ENCODE measurements around the gene KLF12. TPM values are rescaled to one million over a fixed set of nuclear protein-coding genes. Genes with fewer than 3 reads are reported as not detected.

KLF12 gene
- total and polyA plus RNA-seq, 2 donors (not counting 3 experiments of a cell fraction or from before 2014, with no cell fraction given) = 16.0 to 25.9 TPM

DNA sequence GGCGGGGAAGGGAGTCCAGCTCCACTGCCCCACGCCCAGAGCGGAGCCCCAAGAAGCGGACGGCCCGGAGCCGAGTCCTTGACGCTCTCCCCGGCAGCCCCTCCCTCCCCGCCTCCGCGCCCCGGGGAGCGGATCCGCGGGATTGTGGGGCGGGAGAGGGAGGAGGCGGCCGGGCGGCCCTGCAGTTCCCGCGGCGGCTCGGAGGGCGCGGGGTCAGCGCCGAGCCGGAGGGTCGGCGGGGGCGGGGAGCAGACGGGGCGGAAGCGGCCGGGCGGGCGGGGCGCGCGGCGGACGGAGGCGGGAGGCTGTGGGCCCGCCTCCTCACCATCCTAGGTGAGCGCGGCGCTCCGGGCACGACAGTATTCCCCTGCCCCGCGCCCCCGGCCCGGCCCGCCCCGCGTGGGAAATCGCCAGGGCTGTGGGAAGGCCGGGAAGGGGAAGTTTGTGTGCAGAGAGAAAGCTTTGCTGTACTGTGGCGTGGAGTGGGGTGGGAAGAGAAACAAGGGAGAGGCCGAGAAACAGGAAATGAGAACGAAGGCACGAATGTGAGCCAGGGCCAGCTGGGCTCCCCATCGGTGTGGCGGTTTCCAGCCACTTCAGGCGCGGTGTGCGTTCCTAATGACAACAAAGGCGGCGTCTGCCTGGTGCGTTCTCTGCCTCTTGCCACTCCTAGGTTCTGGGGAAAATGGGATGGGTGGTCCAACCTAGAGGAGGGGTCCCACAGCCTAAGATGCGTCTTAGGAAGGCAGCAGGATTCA is 1.3 kb upstream of the KLF12 start:
- ChIA-PET CTCF (interaction anchor here (0.7 to 12.0 kb wide), 7 partner anchors 20 to 1084 kb away, joined by 3 to 76 read pairs (median 3); no protein-coding TSS in a partner anchor), POLR2A (no interaction called here)
- Histone ChIP-seq H3K4me2 (ENCODE audit: insufficient read depth, low read length) (peak overlapping the region; percentile 83), H4K20me1 (replicated peaks; ENCODE audit: control insufficient read depth, extremely low read depth, insufficient read depth, low read length) (peaks cover 2% of the 10 kb centered on the region), H3K9ac (replicated peaks; ENCODE audit: extremely low read depth, insufficient read depth, low read length) (peak overlapping the region; percentile 76), H3K27ac (ENCODE audit: insufficient read depth, low read depth, low read length) (peak overlapping the region; percentile 77), H3K9me1 (replicated peaks; ENCODE audit: control insufficient read depth, extremely low read depth, insufficient read depth, low read length) (no peaks in the 10 kb centered on the region), H3K27me3 (ENCODE audit: control insufficient read depth in 2 of 2, insufficient read depth in 2 of 2, low read length in 2 of 2) (no peaks in the 10 kb centered on the region), H3K4me3 (replicated peaks in 1 of 3; ENCODE audit: insufficient read depth in 1 of 3, low read depth in 1 of 3, low read length in 3 of 3) (peak overlapping the region; percentile 62 to 84 (median 74)), H3K36me3 (ENCODE audit: control insufficient read depth in 2 of 2, extremely low read depth in 1 of 2, insufficient read depth in 2 of 2, low read length in 2 of 2) (no peaks in the 10 kb centered on the region), H3K79me2 (ENCODE audit: control insufficient read depth, insufficient read depth, low read length) (peaks cover 34% of the 10 kb centered on the region), H3K4me1 (ENCODE audit: control insufficient read depth, extremely low read depth, insufficient read depth, low read length) (peaks cover 15% of the 10 kb centered on the region), H3K9me3 (replicated peaks; ENCODE audit: control insufficient read depth, insufficient read depth, low read length) (no peaks in the 10 kb centered on the region), H2AFZ (ENCODE audit: low read depth, low read length) (peak overlapping the region; percentile 64)
- dilution Hi-C loops (cut with MboI; ENCODE audit: extremely low pct_ligation_motif_present, low sequenced_read_pairs) (no loop called here), intact Hi-C loops (cut with micrococcal nuclease) (loop anchor here (1.0 to 10.0 kb wide), 8 partner anchors 108 to 1223 kb away; no protein-coding TSS in a partner anchor)
- TF ChIP-seq EZH2 (IDR thresholded peaks at IDR 0.05; ENCODE audit: borderline replicate concordance, low read depth, low read length, severe bottlenecking) (no peak), POLR2AphosphoS5 (IDR thresholded peaks at IDR 0.05; ENCODE audit: insufficient read depth, low read depth, low read length) (peak; percentile 41), POLR2A (IDR thresholded peaks at IDR 0.05; ENCODE audit: low read depth, low read length) (peak; percentile 25)
- FAIRE-seq (peak; percentile 75), DNase-seq (ENCODE audit: low read depth, low spot score) (peak; percentile 68)
- BruUV-seq (replicated peaks) = no TSS peak

GRCh38 chr13:74134777-74135325 is 647 bp upstream of the KLF12 start:
- Histone ChIP-seq H3K9ac (replicated peaks; ENCODE audit: extremely low read depth, insufficient read depth, low read length) (peak overlapping the region; percentile 76), H3K9me3 (replicated peaks; ENCODE audit: control insufficient read depth, insufficient read depth, low read length) (no peaks in the 10 kb centered on the region), H2AFZ (ENCODE audit: low read depth, low read length) (peak overlapping the region; percentile 73), H3K9me1 (replicated peaks; ENCODE audit: control insufficient read depth, extremely low read depth, insufficient read depth, low read length) (no peaks in the 10 kb centered on the region), H3K36me3 (ENCODE audit: control insufficient read depth in 2 of 2, extremely low read depth in 1 of 2, insufficient read depth in 2 of 2, low read length in 2 of 2) (no peaks in the 10 kb centered on the region), H3K79me2 (ENCODE audit: control insufficient read depth, insufficient read depth, low read length) (peaks cover 40% of the 10 kb centered on the region), H3K4me1 (ENCODE audit: control insufficient read depth, extremely low read depth, insufficient read depth, low read length) (peaks cover 20% of the 10 kb centered on the region), H3K4me2 (ENCODE audit: insufficient read depth, low read length) (peak overlapping the region; percentile 60), H3K27me3 (ENCODE audit: control insufficient read depth in 2 of 2, insufficient read depth in 2 of 2, low read length in 2 of 2) (no peaks in the 10 kb centered on the region), H3K4me3 (replicated peaks in 1 of 3; ENCODE audit: insufficient read depth in 1 of 3, low read depth in 1 of 3, low read length in 3 of 3) (peak overlapping the region; percentile 62 to 84 (median 74)), H4K20me1 (replicated peaks; ENCODE audit: control insufficient read depth, extremely low read depth, insufficient read depth, low read length) (peaks cover 2% of the 10 kb centered on the region), H3K27ac (ENCODE audit: insufficient read depth, low read depth, low read length) (peak overlapping the region; percentile 77)
- BruUV-seq (replicated peaks) = no TSS peak
- POLR2A ChIA-PET = no interaction called here
- intact Hi-C loops (cut with micrococcal nuclease) (loop anchor here (1.0 to 10.0 kb wide), 12 partner anchors 58 to 1223 kb away; no protein-coding TSS in a partner anchor), dilution Hi-C loops (cut with MboI; ENCODE audit: extremely low pct_ligation_motif_present, low sequenced_read_pairs) (no loop called here)
- peak; percentile 43 for TF ChIP-seq POLR2AphosphoS5 (IDR thresholded peaks at IDR 0.05; ENCODE audit: insufficient read depth, low read depth, low read length)
- TF ChIP-seq POLR2A (IDR thresholded peaks at IDR 0.05; ENCODE audit: low read depth, low read length) = no peak
- TF ChIP-seq MYC (IDR thresholded peaks at IDR 0.05; ENCODE audit: low read depth, low read length) = no peak
- TF ChIP-seq, protein P1, sequence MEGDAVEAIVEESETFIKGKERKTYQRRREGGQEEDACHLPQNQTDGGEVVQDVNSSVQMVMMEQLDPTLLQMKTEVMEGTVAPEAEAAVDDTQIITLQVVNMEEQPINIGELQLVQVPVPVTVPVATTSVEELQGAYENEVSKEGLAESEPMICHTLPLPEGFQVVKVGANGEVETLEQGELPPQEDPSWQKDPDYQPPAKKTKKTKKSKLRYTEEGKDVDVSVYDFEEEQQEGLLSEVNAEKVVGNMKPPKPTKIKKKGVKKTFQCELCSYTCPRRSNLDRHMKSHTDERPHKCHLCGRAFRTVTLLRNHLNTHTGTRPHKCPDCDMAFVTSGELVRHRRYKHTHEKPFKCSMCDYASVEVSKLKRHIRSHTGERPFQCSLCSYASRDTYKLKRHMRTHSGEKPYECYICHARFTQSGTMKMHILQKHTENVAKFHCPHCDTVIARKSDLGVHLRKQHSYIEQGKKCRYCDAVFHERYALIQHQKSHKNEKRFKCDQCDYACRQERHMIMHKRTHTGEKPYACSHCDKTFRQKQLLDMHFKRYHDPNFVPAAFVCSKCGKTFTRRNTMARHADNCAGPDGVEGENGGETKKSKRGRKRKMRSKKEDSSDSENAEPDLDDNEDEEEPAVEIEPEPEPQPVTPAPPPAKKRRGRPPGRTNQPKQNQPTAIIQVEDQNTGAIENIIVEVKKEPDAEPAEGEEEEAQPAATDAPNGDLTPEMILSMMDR (IDR thresholded peaks at IDR 0.05; ENCODE audit: extremely low read depth in 1 of 2, insufficient read depth in 1 of 2, low read depth in 1 of 2, low read length in 2 of 2) = no peak
- FAIRE-seq (no peak), DNase-seq (ENCODE audit: low read depth, low spot score) (no peak)
- CTCF ChIA-PET = interaction anchor here (0.7 to 12.0 kb wide), 5 partner anchors 20 to 299 kb away, joined by 3 to 76 read pairs (median 3); no protein-coding TSS in a partner anchor

Measured in endothelial cell of umbilical vein (primary cell).